ENCODE data around the gene UNC79. TPM values are rescaled to one million over a fixed set of nuclear protein-coding genes. Genes with fewer than 3 reads are reported as not detected.

UNC79 gene
- total and polyA plus RNA-seq, 10 of the 15 experiments (the other 5 are each of a cell fraction or from before 2014, with no cell fraction given), result 0.04 to 0.29 (median 0.14) TPM

GRCh38 chr14:93525696-93526451 lies 95.1 kb downstream of the UNC79 start:
- Histone ChIP-seq H3K9ac (ENCODE audit: control insufficient read depth, insufficient read depth, low read length) (no peak overlapping the region), H3K27ac (ENCODE audit: control insufficient read depth, insufficient read depth) (no peak overlapping the region), H2AFZ (ENCODE audit: control insufficient read depth, low read depth, low read length) (no peak overlapping the region), H3K4me2 (ENCODE audit: control insufficient read depth, insufficient read depth) (no peak overlapping the region), H3K4me1 (ENCODE audit: control insufficient read depth, insufficient read depth, low read length) (no peaks in the 10 kb centered on the region), H3K9me3 (replicated peaks; ENCODE audit: control insufficient read depth, insufficient read depth, low read length) (peaks cover 2% of the 10 kb centered on the region; the same call in 2 of the 3 replicates), H3K4me3 (no peak overlapping the region), H3K36me3 (ENCODE audit: control insufficient read depth in 2 of 2, insufficient read depth in 2 of 2, low read length in 1 of 2) (no peaks in the 10 kb centered on the region), H3K79me2 (ENCODE audit: control insufficient read depth, insufficient read depth, low read length) (no peaks in the 10 kb centered on the region), H4K20me1 (ENCODE audit: control insufficient read depth, insufficient read depth) (no peaks in the 10 kb centered on the region), H3K27me3 (replicated peaks in 1 of 2; ENCODE audit: control insufficient read depth in 2 of 2, insufficient read depth in 2 of 2, low read length in 1 of 2) (no peaks in the 10 kb centered on the region)
- intact Hi-C loops (cut with micrococcal nuclease; ENCODE audit: unreplicated experiment) (no loop called here), in situ Hi-C loops (cut with MboI) (loop anchor here (25.0 kb wide), 1 partner anchor 289 kb away; no protein-coding TSS in a partner anchor)
- BruUV-seq (replicated peaks), result no TSS peak
- RAD21 ChIA-PET (ENCODE audit: unreplicated experiment), result interaction anchor here (1.6 kb wide), 1 partner anchor 9 kb away, joined by 3 read pairs; no protein-coding TSS in a partner anchor
- DNase-seq (ENCODE audit: low read depth, low spot score) (no peak), FAIRE-seq (no peak), ATAC-seq (no peak)
- SMC1A ChIA-PET (ENCODE audit: uncharacterized antibody, unreplicated experiment), result interaction anchor here (0.9 to 4.5 kb wide), 6 partner anchors 9 to 195 kb away, joined by 4 to 36 read pairs (median 7); no protein-coding TSS in a partner anchor
- TF ChIP-seq GATAD2B (conservative IDR thresholded peaks at IDR 0.05; ENCODE audit: low read depth), result no peak
- TF ChIP-seq SMARCA5 (IDR thresholded peaks at IDR 0.05), result no peak
- TF ChIP-seq TCF7 (IDR thresholded peaks at IDR 0.05; ENCODE audit: borderline replicate concordance), result no peak
- TF ChIP-seq NFYA (IDR thresholded peaks at IDR 0.05; ENCODE audit: borderline replicate concordance, low read depth, low read length), result no peak
- TF ChIP-seq NBN (IDR thresholded peaks at IDR 0.05), result no peak
- TF ChIP-seq, protein P1, sequence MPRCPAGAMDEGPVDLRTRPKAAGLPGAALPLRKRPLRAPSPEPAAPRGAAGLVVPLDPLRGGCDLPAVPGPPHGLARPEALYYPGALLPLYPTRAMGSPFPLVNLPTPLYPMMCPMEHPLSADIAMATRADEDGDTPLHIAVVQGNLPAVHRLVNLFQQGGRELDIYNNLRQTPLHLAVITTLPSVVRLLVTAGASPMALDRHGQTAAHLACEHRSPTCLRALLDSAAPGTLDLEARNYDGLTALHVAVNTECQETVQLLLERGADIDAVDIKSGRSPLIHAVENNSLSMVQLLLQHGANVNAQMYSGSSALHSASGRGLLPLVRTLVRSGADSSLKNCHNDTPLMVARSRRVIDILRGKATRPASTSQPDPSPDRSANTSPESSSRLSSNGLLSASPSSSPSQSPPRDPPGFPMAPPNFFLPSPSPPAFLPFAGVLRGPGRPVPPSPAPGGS (IDR thresholded peaks at IDR 0.05; ENCODE audit: borderline replicate concordance, insufficient read depth, low read depth, low read length, poor library complexity, severe bottlenecking), result no peak
- TF ChIP-seq ZNF622 (IDR thresholded peaks at IDR 0.05), result no peak
- TF ChIP-seq JUND (IDR thresholded peaks at IDR 0.05; ENCODE audit: low read depth, low read length), result no peak
- no peak for TF ChIP-seq RUNX3 (IDR thresholded peaks at IDR 0.05; ENCODE audit: low read length)
- TF ChIP-seq SPI1 (IDR thresholded peaks at IDR 0.05; ENCODE audit: borderline replicate concordance, insufficient read depth, low read depth, low read length), result no peak
- WGBS (ENCODE audit: insufficient coverage, insufficient replicate concordance, low lambda C conversion rate, missing lambda C conversion rate), result 92% methylated on average over 2 of the region's 2 CpGs
- POLR2A ChIA-PET, result interaction anchor here (0.6 kb wide), 2 partner anchors 28 to 201 kb away, joined by 3 to 4 read pairs; no protein-coding TSS in a partner anchor
- CTCF ChIA-PET, result interaction anchor here (1.2 to 1.8 kb wide), 2 partner anchors 9 to 23 kb away, joined by 6 to 9 read pairs; no protein-coding TSS in a partner anchor
